HG03095 (cell line): ENCODE data around the gene STXBP3.

Experiments
- ATAC-seq: cut with Tn5 transposase; IDR thresholded peaks from one replicate; pipeline ENCODE4 v1.9.1; 2021; ENCODE audit warnings: moderate library complexity; ENCODE audit not compliant: unreplicated experiment

Gene STXBP3

DNA sequence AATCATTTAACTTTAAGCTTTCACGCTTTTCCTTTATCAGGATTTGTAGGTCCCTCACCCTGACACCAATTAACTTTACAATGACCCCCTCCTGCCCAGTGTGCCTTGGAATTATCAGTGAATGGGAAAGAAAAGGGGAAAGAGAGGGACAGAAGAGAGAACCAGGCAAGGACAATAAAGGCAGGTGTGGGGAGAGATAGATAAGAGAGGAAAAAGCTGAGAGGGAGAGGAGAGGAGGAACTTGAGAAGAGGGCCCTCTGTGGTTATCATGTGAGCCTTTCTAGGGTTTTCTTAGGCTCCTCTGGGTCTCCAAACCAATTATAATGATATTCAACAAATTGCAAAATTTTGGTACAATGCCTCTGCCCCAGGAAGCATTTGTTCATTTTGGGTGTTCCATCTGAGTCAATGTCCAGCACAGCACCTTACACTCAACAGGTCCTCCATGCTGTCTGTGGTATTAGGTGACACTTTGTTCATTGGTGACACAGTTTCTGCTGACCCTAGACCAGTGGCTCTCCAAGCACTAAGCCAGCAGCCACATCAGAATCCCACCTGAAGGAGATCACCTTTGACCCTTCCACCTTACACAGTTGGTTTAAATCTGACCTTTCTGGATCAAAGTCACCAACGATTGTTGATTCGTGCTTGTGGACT, 96.2 kb downstream of the STXBP3 start:
- no peak for ATAC-seq

- ATAC-seq = no peak
These were observed 97.1 kb downstream of the STXBP3 start for GRCh38 chr1:108843390-108844137.

GRCh38 chr1:108845446-108845845, 99.0 kb downstream of the STXBP3 start:
- ATAC-seq = no peak

GRCh38 chr1:108845991-108846390, 99.5 kb downstream of the STXBP3 start:
- ATAC-seq = no peak

DNA sequence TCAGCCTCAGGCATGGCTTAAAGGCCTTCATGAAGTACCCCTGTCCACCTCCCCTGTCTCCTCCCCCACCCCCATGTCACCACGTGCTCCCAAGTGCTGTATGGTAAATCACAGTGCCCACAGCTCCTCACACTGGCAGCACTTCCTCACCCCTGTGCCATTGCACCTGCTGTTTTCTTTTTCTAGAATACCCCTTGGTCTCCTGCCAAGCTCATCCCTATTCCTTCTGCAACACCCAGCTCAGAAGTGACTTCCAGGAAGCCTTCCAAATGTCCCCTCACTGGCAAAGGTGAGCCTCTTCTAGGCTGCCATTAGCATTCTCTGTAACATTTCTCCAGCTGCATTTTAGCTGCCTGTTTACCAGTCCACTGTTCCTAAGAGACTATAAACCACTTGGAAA, 101.0 kb downstream of the STXBP3 start:
- no peak for ATAC-seq

- ATAC-seq = no peak
These were observed 102.3 kb downstream of the STXBP3 start for GRCh38 chr1:108848806-108849205.

DNA sequence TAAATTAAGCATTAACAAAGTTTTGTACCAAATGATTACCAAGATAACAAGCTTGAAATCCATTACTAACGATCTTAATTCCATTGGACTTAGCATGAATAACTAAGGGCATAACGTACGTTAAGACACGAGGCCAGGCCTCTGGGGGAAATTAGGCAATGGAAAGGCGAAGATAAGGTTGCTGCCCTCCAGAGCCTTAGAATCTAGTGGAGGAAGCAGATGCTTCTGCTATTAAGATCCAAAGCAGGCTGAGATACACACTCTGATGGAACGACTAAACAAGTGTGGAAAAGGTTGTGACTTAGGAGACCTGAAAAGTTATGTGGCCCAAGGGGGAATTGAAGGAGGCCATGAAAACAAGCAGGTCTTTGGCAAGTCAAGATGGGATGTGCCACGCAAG, 104.5 kb downstream of the STXBP3 start:
- no peak for ATAC-seq

DNA sequence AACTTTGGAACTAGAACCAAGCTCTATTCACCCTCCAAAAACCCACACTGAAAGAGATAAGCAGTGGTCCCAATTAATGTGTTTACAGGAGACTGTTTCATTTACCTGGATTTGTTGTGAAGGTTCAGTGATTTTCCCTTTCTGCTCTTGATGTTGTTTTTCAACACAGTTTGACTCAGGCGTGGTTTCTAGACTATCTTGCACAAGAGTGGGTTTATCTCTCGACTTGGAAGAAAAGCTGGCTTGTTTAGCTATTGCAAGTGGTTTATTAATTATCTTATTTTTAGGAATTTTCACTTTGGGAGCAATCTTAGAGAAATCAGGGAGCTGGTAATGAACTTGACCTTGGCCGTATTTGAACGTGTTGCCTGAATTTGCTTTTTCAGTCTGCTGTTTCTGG, 105.1 kb downstream of the STXBP3 start:
- ATAC-seq = no peak

DNA sequence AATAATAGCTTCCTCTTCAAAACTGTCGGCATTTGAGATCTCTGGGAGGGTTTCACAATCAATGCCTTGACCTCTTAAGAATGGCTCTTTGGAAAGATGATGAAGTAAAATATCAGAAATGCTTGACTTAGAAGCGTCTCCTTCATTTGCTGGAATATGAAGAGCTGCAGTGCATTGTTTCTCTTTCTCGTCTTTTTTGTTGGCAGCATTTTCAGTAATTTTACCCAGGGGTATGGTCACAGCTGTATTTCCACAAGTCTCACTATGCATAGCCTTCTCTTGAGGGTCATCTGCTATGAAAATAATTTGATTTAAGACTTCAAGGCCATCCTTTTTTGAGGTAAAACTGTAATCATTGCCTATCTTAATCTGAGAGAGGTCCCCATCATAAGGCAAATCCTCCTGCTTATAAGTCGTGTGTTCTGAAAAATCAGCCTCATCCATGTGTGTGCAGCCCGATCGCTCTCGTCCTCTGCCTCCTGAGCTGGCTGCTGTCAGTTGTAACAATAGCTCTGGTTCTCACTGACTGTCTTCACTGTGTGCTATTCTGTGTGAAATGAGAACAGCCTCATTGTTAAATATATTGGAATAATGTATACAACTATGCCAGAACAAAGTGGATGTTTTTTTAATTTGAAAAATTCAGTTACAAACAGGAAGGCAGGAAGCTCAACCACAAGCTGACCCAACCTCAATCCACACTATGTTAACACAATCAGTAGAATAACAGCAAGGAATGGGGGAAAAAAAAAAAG, 105.9 kb downstream of the STXBP3 start:
- ATAC-seq = no peak

DNA sequence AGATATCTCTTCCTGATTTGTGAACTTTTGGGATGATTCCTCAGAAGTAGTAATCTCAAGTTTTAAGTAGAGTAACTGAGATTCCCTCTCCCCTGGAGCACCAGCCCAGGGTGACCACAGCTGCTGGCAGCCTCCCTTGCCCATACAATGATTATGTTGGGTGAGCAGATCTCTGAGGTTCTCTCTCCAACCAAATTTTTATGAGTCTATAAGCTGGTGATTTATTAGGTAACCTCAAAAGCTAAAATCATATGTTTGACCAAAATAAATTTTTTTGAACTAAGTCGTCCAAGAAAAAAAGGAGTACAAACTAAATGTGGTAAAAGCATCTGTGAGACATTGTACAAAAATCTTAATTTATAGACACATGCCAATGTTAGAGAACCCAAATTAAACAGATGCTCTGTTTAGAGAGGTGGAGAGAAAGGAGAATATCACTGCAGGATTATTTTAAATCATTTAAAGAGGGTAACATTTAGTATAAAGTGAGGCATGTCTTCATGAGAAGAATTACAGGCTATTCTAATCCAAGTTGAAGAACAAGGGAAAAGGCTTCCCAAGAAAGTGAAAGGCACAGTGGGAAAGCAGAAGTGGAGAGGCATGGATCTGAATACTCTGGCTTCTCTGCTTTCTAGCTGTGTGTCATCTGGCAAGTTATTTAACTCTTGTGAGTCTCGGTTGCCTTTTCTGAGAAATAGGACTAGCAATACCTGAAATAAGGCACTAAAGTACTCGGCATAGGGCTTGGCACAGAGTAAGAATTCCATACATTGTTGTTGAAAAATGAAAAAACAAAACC, 107.9 kb downstream of the STXBP3 start:
- no peak for ATAC-seq

DNA sequence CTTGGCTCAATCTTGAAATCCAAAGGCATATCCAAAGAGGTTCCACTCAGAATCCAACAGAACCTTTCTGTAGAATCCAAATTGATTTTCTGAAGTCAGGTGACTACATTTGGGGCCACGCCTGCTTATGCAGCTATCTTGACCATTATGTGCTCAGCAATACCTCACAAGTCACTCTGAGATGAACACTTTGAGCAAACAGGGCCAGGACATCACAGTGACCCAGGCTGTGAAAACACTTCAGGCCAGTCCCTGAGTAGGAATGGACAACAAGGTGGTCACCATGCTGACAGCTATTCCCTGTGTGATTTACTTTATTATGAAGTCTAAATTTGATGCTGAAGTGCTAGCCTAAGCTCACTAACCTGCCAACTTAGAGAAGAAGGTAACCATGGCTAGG, 110.5 kb downstream of the STXBP3 start, which contains the start of gene AKNAD1:
TSS of gene AKNAD1 (minus strand) at position 101 of the 400 bp plus-strand sequence. CDS start 4,430 bp downstream, outside the sequence.
- ATAC-seq = no peak

DNA sequence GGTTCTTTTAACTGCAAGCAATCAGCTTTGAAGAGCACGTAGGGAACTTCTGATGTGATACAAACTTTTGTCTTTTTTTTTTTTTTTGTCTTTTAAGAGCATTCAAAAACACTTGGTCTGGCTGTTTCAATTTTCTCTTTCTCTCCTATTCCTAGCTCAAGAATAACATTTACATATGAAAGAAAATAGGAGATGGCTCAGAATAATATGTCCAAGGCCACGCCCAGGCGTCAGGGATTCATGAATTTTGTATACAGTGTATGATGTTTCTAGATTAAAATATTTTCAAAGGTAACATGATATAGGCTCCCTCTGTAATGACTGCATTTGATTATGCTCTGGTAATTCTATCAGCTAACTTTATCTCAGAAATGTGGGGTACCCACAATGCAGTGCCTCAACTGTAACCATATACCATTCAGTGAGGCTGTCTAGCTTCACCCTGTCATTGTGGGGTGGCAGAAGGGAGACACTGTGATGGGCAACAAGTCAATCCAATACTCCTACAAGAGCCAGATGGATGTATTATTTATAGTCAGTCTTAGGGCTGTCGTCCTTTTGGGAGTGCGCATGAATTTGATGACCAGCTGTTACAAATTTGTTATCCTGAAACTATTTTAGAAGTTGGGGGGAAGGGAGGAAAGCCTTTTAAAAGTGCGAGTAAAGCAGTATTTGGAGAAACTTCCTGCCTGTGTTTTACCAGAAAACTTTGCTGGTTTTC, 111.9 kb downstream of the STXBP3 start:
- no peak for ATAC-seq
